ENCODE measurements around the gene ADIG. TPM values are rescaled to one million over a fixed set of nuclear protein-coding genes. Genes with fewer than 3 reads are reported as not detected.

The ADIG gene
- total and polyA plus RNA-seq, 2 of the 13 experiments (the other 11 are each of a cell fraction or from before 2014, with no cell fraction given): 0.15 TPM; not detected in 1

GRCh38 chr20:38599410-38599882 is 18.4 kb downstream of the ADIG start (continued):
- no peak for TF ChIP-seq SP4 (CRISPR knock-in tag; IDR thresholded peaks at IDR 0.05)
- TF ChIP-seq U2AF2 (IDR thresholded peaks at IDR 0.05; ENCODE audit: low read depth, low read length): no peak
- TF ChIP-seq ZNF275 (CRISPR knock-in tag; IDR thresholded peaks at IDR 0.05; ENCODE audit: borderline replicate concordance): no peak
- no peak for TF ChIP-seq CEBPB (IDR thresholded peaks at IDR 0.05; ENCODE audit: borderline replicate concordance, low read depth, low read length)
- no peak for TF ChIP-seq ZNF557 (CRISPR knock-in tag; IDR thresholded peaks at IDR 0.05)
- TF ChIP-seq ZMYM2 (CRISPR knock-in tag; IDR thresholded peaks at IDR 0.05): no peak
- no peak for TF ChIP-seq ZNF710 (CRISPR knock-in tag; IDR thresholded peaks at IDR 0.05; ENCODE audit: borderline replicate concordance)
- TF ChIP-seq ELF1 (CRISPR knock-in tag; IDR thresholded peaks at IDR 0.05): 0 out of 2 replicates have a peak, but pooled peaks have one; percentile 32
- no peak for TF ChIP-seq ZBTB3 (CRISPR knock-in tag; IDR thresholded peaks at IDR 0.05; ENCODE audit: borderline replicate concordance, low read depth)
- no peak for TF ChIP-seq KLF6 (CRISPR knock-in tag; IDR thresholded peaks at IDR 0.05)
- no peak for TF ChIP-seq ZEB1 (IDR thresholded peaks at IDR 0.05; ENCODE audit: insufficient replicate concordance, low read depth)
- TF ChIP-seq ZNF362 (CRISPR knock-in tag; IDR thresholded peaks at IDR 0.05; ENCODE audit: borderline replicate concordance): no peak
- no peak for TF ChIP-seq KLF15 (CRISPR knock-in tag; IDR thresholded peaks at IDR 0.05; ENCODE audit: borderline replicate concordance)
- no peak for TF ChIP-seq ZKSCAN1 (IDR thresholded peaks at IDR 0.05; ENCODE audit: low read length)
- TF ChIP-seq KDM4B (CRISPR knock-in tag; IDR thresholded peaks at IDR 0.05): no peak
- no peak for TF ChIP-seq TBP (CRISPR knock-in tag; IDR thresholded peaks at IDR 0.05)
- no peak for TF ChIP-seq NFE2 (CRISPR knock-in tag; IDR thresholded peaks at IDR 0.05)
- TF ChIP-seq KLF11 (CRISPR knock-in tag; IDR thresholded peaks at IDR 0.05): no peak
- no peak for TF ChIP-seq STAT6 (CRISPR knock-in tag; IDR thresholded peaks at IDR 0.05; ENCODE audit: borderline replicate concordance)
- 0 out of 2 replicates have a peak, but pooled peaks have one; percentile 24 for TF ChIP-seq ZBTB43 (CRISPR knock-in tag; conservative IDR thresholded peaks at IDR 0.05)
- TF ChIP-seq SMARCE1 (IDR thresholded peaks at IDR 0.05; ENCODE audit: borderline replicate concordance): no peak
- no peak for TF ChIP-seq DMAP1 (CRISPR knock-in tag; IDR thresholded peaks at IDR 0.05)
- no peak for TF ChIP-seq NFKBIZ (CRISPR knock-in tag; IDR thresholded peaks at IDR 0.05)

Data from HepG2 (cell line).